Loucy (cell line): Measurements from ENCODE around the gene ERICH2.

Experiments used
- H2AFZ ChIP-seq: fragments of 200-600 bp; sonication (generic); 2 replicates; pipeline ENCODE4 v1.6.0; 2016; ENCODE audit warnings: antibody characterized with exemption, mild to moderate bottlenecking, low read length, moderate library complexity
- H3F3A ChIP-seq: fragments of 200-600 bp; 2 replicates; pipeline ENCODE4 v1.6.0; 2016; ENCODE audit warnings: antibody characterized with exemption, low read depth, mild to moderate bottlenecking
- H3K27me3 ChIP-seq: fragments of 200-600 bp; sonication (generic); 2 replicates; pipeline ENCODE4 v1.6.1; 2014; ENCODE audit warnings: low read length, mild to moderate bottlenecking; ENCODE audit not compliant: insufficient read depth, poor library complexity, severe bottlenecking
- H3K36me3 ChIP-seq: fragments of 200-600 bp; sonication (generic); 2 replicates; pipeline ENCODE4 v1.6.1; 2016; ENCODE audit warnings: low read length; ENCODE audit not compliant: insufficient read depth
- H3K4me1 ChIP-seq: fragments of 200-600 bp; sonication (generic); 2 replicates; pipeline ENCODE4 v1.5.1; 2014; ENCODE audit warnings: low read length, mild to moderate bottlenecking; ENCODE audit not compliant: insufficient read depth, poor library complexity, severe bottlenecking
- H3K4me2 ChIP-seq: fragments of 200-600 bp; sonication (generic); 2 replicates; pipeline ENCODE4 v1.6.0; 2014; ENCODE audit warnings: antibody characterized with exemption, low read length, low read depth, mild to moderate bottlenecking; ENCODE audit not compliant: poor library complexity, severe bottlenecking
- H3K4me3 ChIP-seq: fragments of 200-600 bp; sonication (generic); 2 replicates; pipeline ENCODE4 v1.5.1; 2014; ENCODE audit warnings: low read length, mild to moderate bottlenecking, mixed read lengths; ENCODE audit not compliant: poor library complexity, severe bottlenecking
- H3K79me2 ChIP-seq: fragments of 200-600 bp; sonication (generic); 2 replicates; pipeline ENCODE4 v1.6.1; 2014; ENCODE audit warnings: low read length; ENCODE audit not compliant: insufficient read depth
- H3K9ac ChIP-seq: fragments of 200-600 bp; sonication (generic); 2 replicates; pipeline ENCODE4 v1.6.0; 2014; ENCODE audit warnings: mild to moderate bottlenecking, low read depth, low read length, moderate library complexity; ENCODE audit not compliant: poor library complexity, severe bottlenecking
- H3K9me2 ChIP-seq: fragments of 200-600 bp; sonication (generic); replicated peaks from 2 replicates; pipeline ENCODE4 v1.6.1; 2016; ENCODE audit warnings: low read depth, low read length, mixed read lengths
- H3K9me3 ChIP-seq: fragments of 200-600 bp; sonication (generic); 2 replicates; pipeline ENCODE4 v1.6.1; 2014; ENCODE audit warnings: mild to moderate bottlenecking, antibody characterized with exemption, low read length, low read depth; ENCODE audit not compliant: insufficient read depth
- H4K20me1 ChIP-seq: fragments of 200-600 bp; sonication (generic); 2 replicates; pipeline ENCODE4 v1.6.0; 2014; ENCODE audit warnings: antibody characterized with exemption, low read length, mild to moderate bottlenecking; ENCODE audit not compliant: insufficient read depth, poor library complexity, severe bottlenecking
- EZH2phosphoT487 ChIP-seq: fragments of 200-600 bp; IDR thresholded peaks from 2 replicates; pipeline ENCODE4 v1.6.1; 2018; ENCODE audit warnings: antibody characterized with exemption, mild to moderate bottlenecking, moderate library complexity, borderline replicate concordance
- TF ChIP-seq, protein P1 (sequence below): fragments of 200-600 bp; sonication (generic); conservative IDR thresholded peaks from 2 replicates; pipeline ENCODE4 v1.5.1; 2014; ENCODE audit warnings: mild to moderate bottlenecking, antibody characterized with exemption, low read length

Gene ERICH2

DNA sequence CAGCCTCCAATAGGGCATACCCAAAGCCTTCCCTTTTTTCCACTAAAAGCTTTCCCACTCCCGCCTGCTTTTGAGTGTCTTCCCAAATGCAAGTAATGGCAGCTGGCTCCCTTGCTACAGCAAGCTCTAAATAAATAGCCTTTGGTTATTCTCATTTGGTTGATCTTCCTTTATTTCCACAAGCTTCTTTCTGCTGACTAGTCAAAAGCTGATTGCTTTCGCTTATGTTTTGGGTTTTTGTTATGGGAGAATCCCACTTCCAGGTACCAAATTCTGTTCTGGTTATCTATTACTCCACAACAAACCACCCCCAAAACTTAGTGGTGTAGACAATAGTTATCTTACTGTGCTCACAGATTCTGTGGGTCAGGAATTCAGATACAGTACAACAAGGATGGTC, 32.8 kb upstream of the ERICH2 start:
- no peaks in the 10 kb centered on the region for H3K4me1 ChIP-seq
- no peak overlapping the region for H3K4me3 ChIP-seq
- no peaks in the 10 kb centered on the region for H3K36me3 ChIP-seq
- no peaks in the 10 kb centered on the region for H3K27me3 ChIP-seq
- H4K20me1 ChIP-seq, result no peaks in the 10 kb centered on the region
- no peaks in the 10 kb centered on the region for H3F3A ChIP-seq
- H3K9me3 ChIP-seq, result no peaks in the 10 kb centered on the region
- TF ChIP-seq EZH2phosphoT487, result no peak
- TF ChIP-seq, protein P1, sequence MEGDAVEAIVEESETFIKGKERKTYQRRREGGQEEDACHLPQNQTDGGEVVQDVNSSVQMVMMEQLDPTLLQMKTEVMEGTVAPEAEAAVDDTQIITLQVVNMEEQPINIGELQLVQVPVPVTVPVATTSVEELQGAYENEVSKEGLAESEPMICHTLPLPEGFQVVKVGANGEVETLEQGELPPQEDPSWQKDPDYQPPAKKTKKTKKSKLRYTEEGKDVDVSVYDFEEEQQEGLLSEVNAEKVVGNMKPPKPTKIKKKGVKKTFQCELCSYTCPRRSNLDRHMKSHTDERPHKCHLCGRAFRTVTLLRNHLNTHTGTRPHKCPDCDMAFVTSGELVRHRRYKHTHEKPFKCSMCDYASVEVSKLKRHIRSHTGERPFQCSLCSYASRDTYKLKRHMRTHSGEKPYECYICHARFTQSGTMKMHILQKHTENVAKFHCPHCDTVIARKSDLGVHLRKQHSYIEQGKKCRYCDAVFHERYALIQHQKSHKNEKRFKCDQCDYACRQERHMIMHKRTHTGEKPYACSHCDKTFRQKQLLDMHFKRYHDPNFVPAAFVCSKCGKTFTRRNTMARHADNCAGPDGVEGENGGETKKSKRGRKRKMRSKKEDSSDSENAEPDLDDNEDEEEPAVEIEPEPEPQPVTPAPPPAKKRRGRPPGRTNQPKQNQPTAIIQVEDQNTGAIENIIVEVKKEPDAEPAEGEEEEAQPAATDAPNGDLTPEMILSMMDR, result no peak
- H2AFZ ChIP-seq, result no peak overlapping the region
- no peaks in the 10 kb centered on the region for H3K79me2 ChIP-seq
- H3K9ac ChIP-seq, result no peak overlapping the region
- H3K4me2 ChIP-seq, result no peak overlapping the region
- no peaks in the 10 kb centered on the region for H3K9me2 ChIP-seq

DNA sequence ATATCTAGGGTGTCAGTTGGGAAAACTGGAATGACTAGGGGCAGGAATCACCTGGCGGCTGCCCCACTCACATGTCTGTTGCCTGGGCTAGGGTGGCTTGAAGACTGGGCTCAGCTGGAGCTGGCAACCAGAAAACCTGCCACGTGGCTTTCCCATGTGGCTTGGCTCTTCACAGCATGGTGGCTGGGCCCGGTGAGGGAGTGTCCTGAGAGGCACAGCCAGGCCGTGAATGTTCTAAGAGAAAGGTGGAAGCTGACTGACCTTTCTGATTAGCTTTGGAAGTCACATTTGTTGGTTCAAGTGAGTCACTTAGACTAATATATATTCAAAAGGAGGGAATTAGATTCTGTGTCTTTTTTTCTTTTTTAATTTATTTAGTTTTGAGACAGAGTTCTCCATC, 32.4 kb upstream of the ERICH2 start:
- Histone ChIP-seq H2AFZ (no peak overlapping the region), H3K9me2 (no peaks in the 10 kb centered on the region), H3K9ac (no peak overlapping the region), H3K4me2 (no peak overlapping the region), H3K4me1 (no peaks in the 10 kb centered on the region), H3F3A (no peaks in the 10 kb centered on the region), H3K79me2 (no peaks in the 10 kb centered on the region), H3K27me3 (no peaks in the 10 kb centered on the region), H4K20me1 (no peaks in the 10 kb centered on the region), H3K36me3 (no peaks in the 10 kb centered on the region), H3K4me3 (no peak overlapping the region), H3K9me3 (no peaks in the 10 kb centered on the region)
- no peak for TF ChIP-seq EZH2phosphoT487
- TF ChIP-seq, protein P1, result no peak

DNA sequence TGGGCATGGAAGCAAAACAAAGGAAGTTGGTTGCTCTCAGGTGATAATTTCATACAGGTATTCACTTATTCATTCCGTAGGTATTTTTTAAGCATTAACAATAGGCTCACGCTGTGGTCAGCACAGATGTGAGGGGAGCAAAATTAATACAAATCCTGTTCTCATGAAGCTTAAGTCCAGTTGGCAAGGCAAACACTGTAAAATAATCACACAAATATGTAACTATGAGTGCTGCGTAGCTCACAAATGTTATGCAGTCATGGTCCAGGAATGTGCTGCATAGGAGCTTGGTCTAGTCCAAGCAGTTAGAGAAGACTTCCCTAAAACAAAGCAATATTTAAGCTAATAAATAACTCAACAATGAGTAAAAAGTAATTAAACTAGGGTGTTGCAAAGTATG, 31.1 kb upstream of the ERICH2 start:
- TF ChIP-seq, protein P1, result no peak
- TF ChIP-seq EZH2phosphoT487, result no peak
- Histone ChIP-seq H3K9ac (no peak overlapping the region), H3K79me2 (no peaks in the 10 kb centered on the region), H3K27me3 (no peaks in the 10 kb centered on the region), H2AFZ (no peak overlapping the region), H3K9me3 (no peaks in the 10 kb centered on the region), H3K4me1 (peaks cover 7% of the 10 kb centered on the region), H3K9me2 (no peaks in the 10 kb centered on the region), H3K4me2 (no peak overlapping the region), H3F3A (no peaks in the 10 kb centered on the region), H3K36me3 (no peaks in the 10 kb centered on the region), H3K4me3 (no peak overlapping the region), H4K20me1 (no peaks in the 10 kb centered on the region)
